ENCODE measurements around the gene SERGEF.

SERGEF gene

GRCh38 chr11:17766590-17766989 is 246.3 kb downstream of the SERGEF start:
- no peak for DNase-seq

- DNase-seq = no peak
Measured at GRCh38 chr11:17766073-17766359, 246.8 kb downstream of the SERGEF start.

- no peak for DNase-seq
Measured at GRCh38 chr11:17765356-17766072, 247.3 kb downstream of the SERGEF start.

- no peak for DNase-seq
Measured at GRCh38 chr11:17764446-17765218, 248.2 kb downstream of the SERGEF start.

GRCh38 chr11:17763703-17764102 is 249.1 kb downstream of the SERGEF start:
- DNase-seq = no peak

GRCh38 chr11:17763244-17763643 is 249.6 kb downstream of the SERGEF start:
- no peak for DNase-seq

GRCh38 chr11:17762309-17762974 is 250.4 kb downstream of the SERGEF start:
- DNase-seq = no peak

- no peak for DNase-seq
Measured at GRCh38 chr11:17760102-17761029, 252.5 kb downstream of the SERGEF start.

- DNase-seq = no peak
Measured at GRCh38 chr11:17755891-17756290, 257.0 kb downstream of the SERGEF start.

GRCh38 chr11:17753641-17754040 is 259.2 kb downstream of the SERGEF start:
- no peak for DNase-seq

GRCh38 chr11:17753153-17753552 is 259.7 kb downstream of the SERGEF start:
- no peak for DNase-seq

- DNase-seq = no peak
Measured at GRCh38 chr11:17752144-17752543, 260.7 kb downstream of the SERGEF start.

- DNase-seq = no peak
Measured at GRCh38 chr11:17751558-17751957, 261.3 kb downstream of the SERGEF start.

GRCh38 chr11:17750801-17751165 is 262.1 kb downstream of the SERGEF start:
- DNase-seq = no peak

- DNase-seq = no peak
Measured at GRCh38 chr11:17750013-17750800, 262.6 kb downstream of the SERGEF start.

GRCh38 chr11:17748761-17749721 is 263.8 kb downstream of the SERGEF start:
- DNase-seq = no peak

- DNase-seq = no peak
Measured at GRCh38 chr11:17748044-17748443, 264.8 kb downstream of the SERGEF start.

- no peak for DNase-seq
Measured at GRCh38 chr11:17747131-17747955, 265.5 kb downstream of the SERGEF start.

GRCh38 chr11:17746096-17746495 is 266.8 kb downstream of the SERGEF start:
- no peak for DNase-seq

All from DMS79 (cell line).